ENCODE measurements around the gene CEMP1.

DNA sequence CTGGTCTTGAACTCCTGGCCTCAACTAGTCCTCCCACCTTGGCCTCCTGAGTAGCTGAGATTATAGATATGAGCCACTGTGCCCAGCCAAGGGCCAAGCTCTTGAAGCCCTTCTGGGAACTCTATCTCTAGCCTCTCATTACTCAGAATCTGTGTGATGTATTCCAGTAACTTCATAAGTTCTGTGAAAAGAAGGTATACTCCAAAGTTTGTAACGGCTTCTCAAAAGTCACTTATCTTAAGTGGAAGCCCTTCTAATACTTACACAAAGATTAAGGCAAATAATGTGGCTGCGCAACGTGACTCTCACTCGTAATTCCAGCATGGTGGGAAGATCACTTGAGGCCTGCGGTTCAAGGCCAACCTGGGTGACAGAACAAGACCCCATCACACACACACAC is 36.6 kb downstream of the CEMP1 start:
- TF ChIP-seq, protein P1, sequence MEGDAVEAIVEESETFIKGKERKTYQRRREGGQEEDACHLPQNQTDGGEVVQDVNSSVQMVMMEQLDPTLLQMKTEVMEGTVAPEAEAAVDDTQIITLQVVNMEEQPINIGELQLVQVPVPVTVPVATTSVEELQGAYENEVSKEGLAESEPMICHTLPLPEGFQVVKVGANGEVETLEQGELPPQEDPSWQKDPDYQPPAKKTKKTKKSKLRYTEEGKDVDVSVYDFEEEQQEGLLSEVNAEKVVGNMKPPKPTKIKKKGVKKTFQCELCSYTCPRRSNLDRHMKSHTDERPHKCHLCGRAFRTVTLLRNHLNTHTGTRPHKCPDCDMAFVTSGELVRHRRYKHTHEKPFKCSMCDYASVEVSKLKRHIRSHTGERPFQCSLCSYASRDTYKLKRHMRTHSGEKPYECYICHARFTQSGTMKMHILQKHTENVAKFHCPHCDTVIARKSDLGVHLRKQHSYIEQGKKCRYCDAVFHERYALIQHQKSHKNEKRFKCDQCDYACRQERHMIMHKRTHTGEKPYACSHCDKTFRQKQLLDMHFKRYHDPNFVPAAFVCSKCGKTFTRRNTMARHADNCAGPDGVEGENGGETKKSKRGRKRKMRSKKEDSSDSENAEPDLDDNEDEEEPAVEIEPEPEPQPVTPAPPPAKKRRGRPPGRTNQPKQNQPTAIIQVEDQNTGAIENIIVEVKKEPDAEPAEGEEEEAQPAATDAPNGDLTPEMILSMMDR (IDR thresholded peaks at IDR 0.05; ENCODE audit: low read depth, low read length) = no peak
- no peak for TF ChIP-seq EZH2phosphoT487 (IDR thresholded peaks at IDR 0.05; ENCODE audit: low read depth)
